ENCODE results near the gene CELF4. TPM values are rescaled to one million over a fixed set of nuclear protein-coding genes. Genes with fewer than 3 reads are reported as not detected.

Gene CELF4
- total and polyA plus RNA-seq, 2 experiments from 2014 or later, result 0.24 TPM; not detected in 1

GRCh38 chr18:37483984-37484819 lies 81.4 kb downstream of the CELF4 start:
- Histone ChIP-seq H3K27ac (no peak overlapping the region), H3K36me3 (ENCODE audit: low read depth) (no peaks in the 10 kb centered on the region), H2AFZ (no peak overlapping the region), H3K9ac (no peak overlapping the region), H3K9me2 (ENCODE audit: insufficient read depth) (no peaks in the 10 kb centered on the region), H3F3A (ENCODE audit: insufficient read depth) (no peaks in the 10 kb centered on the region), H3K9me3 (ENCODE audit: low read depth) (no peaks in the 10 kb centered on the region), H3K79me2 (ENCODE audit: insufficient read depth) (no peaks in the 10 kb centered on the region), H3K27me3 (replicated peaks; ENCODE audit: insufficient read depth) (peaks cover 48% of the 10 kb centered on the region), H4K20me1 (ENCODE audit: insufficient read depth) (no peaks in the 10 kb centered on the region), H3K4me3 (no peak overlapping the region), H3K4me2 (ENCODE audit: unreplicated experiment) (no peak overlapping the region), H3K4me1 (ENCODE audit: insufficient read depth) (no peaks in the 10 kb centered on the region)
- 14 to 20% methylated on average over 17 of the region's 17 CpGs for WGBS, 2 experiments (ENCODE audit: low coverage in 1 of 2, low lambda C conversion rate in 2 of 2, missing lambda C conversion rate in 2 of 2)
- no peak for TF ChIP-seq EZH2 (IDR thresholded peaks at IDR 0.05; ENCODE audit: insufficient read depth, poor library complexity, severe bottlenecking)
- no peak for TF ChIP-seq EZH2phosphoT487 (IDR thresholded peaks at IDR 0.05; ENCODE audit: insufficient read depth, low read depth)
- in situ Hi-C loops (cut with MboI), result no loop called here
- no peak for DNase-seq

- 33 to 35% methylated on average over 12 of the region's 12 CpGs for WGBS, 2 experiments (ENCODE audit: low coverage in 1 of 2, low lambda C conversion rate in 2 of 2, missing lambda C conversion rate in 2 of 2)
Observed at GRCh38 chr18:37483221-37483971, 82.2 kb downstream of the CELF4 start.

GRCh38 chr18:37482433-37482832 lies 83.2 kb downstream of the CELF4 start:
- Histone ChIP-seq H3K27ac (no peak overlapping the region), H4K20me1 (ENCODE audit: insufficient read depth) (no peaks in the 10 kb centered on the region), H3K79me2 (ENCODE audit: insufficient read depth) (no peaks in the 10 kb centered on the region), H3F3A (ENCODE audit: insufficient read depth) (no peaks in the 10 kb centered on the region), H2AFZ (no peak overlapping the region), H3K4me3 (no peak overlapping the region), H3K9me2 (ENCODE audit: insufficient read depth) (no peaks in the 10 kb centered on the region), H3K27me3 (replicated peaks; ENCODE audit: insufficient read depth) (peaks cover 35% of the 10 kb centered on the region), H3K36me3 (ENCODE audit: low read depth) (no peaks in the 10 kb centered on the region), H3K9me3 (ENCODE audit: low read depth) (no peaks in the 10 kb centered on the region), H3K4me2 (ENCODE audit: unreplicated experiment) (no peak overlapping the region), H3K4me1 (ENCODE audit: insufficient read depth) (no peaks in the 10 kb centered on the region), H3K9ac (no peak overlapping the region)
- in situ Hi-C loops (cut with MboI), result no loop called here
- WGBS, 2 experiments (ENCODE audit: low coverage in 1 of 2, low lambda C conversion rate in 2 of 2, missing lambda C conversion rate in 2 of 2), result 41 to 43% methylated on average over 3 of the region's 3 CpGs
- DNase-seq, result no peak
- no peak for TF ChIP-seq EZH2 (IDR thresholded peaks at IDR 0.05; ENCODE audit: insufficient read depth, poor library complexity, severe bottlenecking)
- no peak for TF ChIP-seq EZH2phosphoT487 (IDR thresholded peaks at IDR 0.05; ENCODE audit: insufficient read depth, low read depth)

More at GRCh38 chr18:37483221-37483971, 82.2 kb downstream of the CELF4 start:
- peak; percentile 43 for DNase-seq
- H3K9me2 ChIP-seq (ENCODE audit: insufficient read depth), result no peaks in the 10 kb centered on the region
- no peaks in the 10 kb centered on the region for H4K20me1 ChIP-seq (ENCODE audit: insufficient read depth)
- no peaks in the 10 kb centered on the region for H3K4me1 ChIP-seq (ENCODE audit: insufficient read depth)
- no peak overlapping the region for H3K9ac ChIP-seq
- H3K9me3 ChIP-seq (ENCODE audit: low read depth), result no peaks in the 10 kb centered on the region
- H3K27me3 ChIP-seq (replicated peaks; ENCODE audit: insufficient read depth), result peaks cover 40% of the 10 kb centered on the region
- no peak overlapping the region for H3K27ac ChIP-seq
- no peaks in the 10 kb centered on the region for H3K79me2 ChIP-seq (ENCODE audit: insufficient read depth)
- TF ChIP-seq EZH2phosphoT487 (IDR thresholded peaks at IDR 0.05; ENCODE audit: insufficient read depth, low read depth) (no peak), EZH2 (IDR thresholded peaks at IDR 0.05; ENCODE audit: insufficient read depth, poor library complexity, severe bottlenecking) (no peak)
- in situ Hi-C loops (cut with MboI), result no loop called here
- no peaks in the 10 kb centered on the region for H3F3A ChIP-seq (ENCODE audit: insufficient read depth)
- no peak overlapping the region for H3K4me3 ChIP-seq
- no peaks in the 10 kb centered on the region for H3K36me3 ChIP-seq (ENCODE audit: low read depth)
- H2AFZ ChIP-seq, result no peak overlapping the region
- H3K4me2 ChIP-seq (ENCODE audit: unreplicated experiment), result no peak overlapping the region

GRCh38 chr18:37482002-37482401 lies 83.6 kb downstream of the CELF4 start:
- no peaks in the 10 kb centered on the region for H3K79me2 ChIP-seq (ENCODE audit: insufficient read depth)
- H3F3A ChIP-seq (ENCODE audit: insufficient read depth), result no peaks in the 10 kb centered on the region
- no peaks in the 10 kb centered on the region for H3K9me2 ChIP-seq (ENCODE audit: insufficient read depth)
- no peak for DNase-seq
- H3K4me1 ChIP-seq (ENCODE audit: insufficient read depth), result no peaks in the 10 kb centered on the region
- TF ChIP-seq EZH2phosphoT487 (IDR thresholded peaks at IDR 0.05; ENCODE audit: insufficient read depth, low read depth) (no peak), EZH2 (IDR thresholded peaks at IDR 0.05; ENCODE audit: insufficient read depth, poor library complexity, severe bottlenecking) (no peak)
- H2AFZ ChIP-seq, result no peak overlapping the region
- 36 to 39% methylated on average over 3 of the region's 3 CpGs for WGBS, 2 experiments (ENCODE audit: low coverage in 1 of 2, low lambda C conversion rate in 2 of 2, missing lambda C conversion rate in 2 of 2)
- no peaks in the 10 kb centered on the region for H4K20me1 ChIP-seq (ENCODE audit: insufficient read depth)
- no peak overlapping the region for H3K4me3 ChIP-seq
- H3K27me3 ChIP-seq (replicated peaks; ENCODE audit: insufficient read depth), result peaks cover 31% of the 10 kb centered on the region
- no peak overlapping the region for H3K9ac ChIP-seq
- H3K4me2 ChIP-seq (ENCODE audit: unreplicated experiment), result no peak overlapping the region
- no peak overlapping the region for H3K27ac ChIP-seq
- H3K36me3 ChIP-seq (ENCODE audit: low read depth), result no peaks in the 10 kb centered on the region
- H3K9me3 ChIP-seq (ENCODE audit: low read depth), result no peaks in the 10 kb centered on the region
- in situ Hi-C loops (cut with MboI), result no loop called here

Measured in GM23248 (cell line).